CD4-positive, alpha-beta memory T cell (primary cell): Measurements from ENCODE around the gene PLPPR1. TPM values are rescaled to one million over a fixed set of nuclear protein-coding genes. Genes with fewer than 3 reads are reported as not detected.
"Not testable (repeated sequence)": the region's sequence is repeated elsewhere in the genome, so short reads cannot be mapped to it uniquely, and the experiment has no call there.

ENCODE experiments used
- CTCF ChIA-PET: fragments of 350-600 bp; sonication (Branson Sonifier 250); formaldehyde crosslinking; loops from one replicate; lab custom pipeline; 2021; ENCODE audit warnings: inconsistent platforms; ENCODE audit not compliant: partially characterized antibody; lab: Charles Lee
- POLR2A ChIA-PET: fragments of 350-600 bp; sonication (Branson Sonifier 250); formaldehyde crosslinking; loops from one replicate; lab custom pipeline; 2021; ENCODE audit not compliant: partially characterized antibody; lab: Charles Lee
- DNase-seq, 5 donors: peaks; one replicate each; pipeline versions ENCODE4 v3.0.0 to v3.0.0-alpha.2; 2020 to 2022; ENCODE audit warnings: mixed read lengths in 1 of 5
- H3K27ac ChIP-seq: one replicate; pipeline ENCODE4 v1.7.0; 2013; ENCODE audit warnings: low read depth, low read length
- H3K27me3 ChIP-seq: 2 replicates; pipeline ENCODE4 v1.7.0; 2013; ENCODE audit warnings: mild to moderate bottlenecking, low read length, moderate library complexity; ENCODE audit not compliant: insufficient read depth
- H3K36me3 ChIP-seq: 2 replicates; pipeline ENCODE4 v1.7.0; 2013; ENCODE audit warnings: mild to moderate bottlenecking, low read length, moderate library complexity; ENCODE audit not compliant: insufficient read depth
- H3K4me1 ChIP-seq: 2 replicates; pipeline ENCODE4 v1.7.0; 2013; ENCODE audit warnings: mild to moderate bottlenecking, low read length, moderate library complexity; ENCODE audit not compliant: insufficient read depth
- H3K4me3 ChIP-seq, 2 donors: one replicate each; pipeline ENCODE4 v1.7.0; 2013; ENCODE audit warnings: low read length in 2 of 2, mild to moderate bottlenecking in 1 of 2
- H3K9me3 ChIP-seq, 2 donors: one replicate each; pipeline ENCODE4 v1.7.0; 2013; ENCODE audit warnings: low read length in 2 of 2, control low read depth in 1 of 2; ENCODE audit not compliant: control insufficient read depth in 1 of 2
- H3K27ac Mint-ChIP-seq, 7 donors: one replicate each; pipeline ENCODE4 v1.8.0; 2020 to 2021; ENCODE audit warnings: mixed read lengths in 7 of 7, mild to moderate bottlenecking in 6 of 7, inconsistent platforms in 3 of 7, moderate library complexity in 3 of 7
- H3K27me3 Mint-ChIP-seq, 2 donors: one replicate each; pipeline ENCODE4 v1.8.0; 2020 to 2021; ENCODE audit warnings: mixed read lengths in 2 of 2
- H3K36me3 Mint-ChIP-seq, 2 donors: one replicate each; pipeline ENCODE4 v1.8.0; 2020 to 2021; ENCODE audit warnings: mixed read lengths in 2 of 2, inconsistent platforms in 1 of 2, mild to moderate bottlenecking in 1 of 2
- H3K4me1 Mint-ChIP-seq, 4 donors: one replicate each; pipeline ENCODE4 v1.8.0; 2020 to 2021; ENCODE audit warnings: mixed read lengths in 4 of 4, mild to moderate bottlenecking in 1 of 4
- H3K4me3 Mint-ChIP-seq, 8 donors: one replicate each; pipeline ENCODE4 v1.8.0; 2020 to 2021; ENCODE audit warnings: mixed read lengths in 8 of 8, mild to moderate bottlenecking in 7 of 8, moderate library complexity in 6 of 8, inconsistent platforms in 3 of 8
- H3K9me3 Mint-ChIP-seq, 8 donors: one replicate each; pipeline ENCODE4 v1.8.0; 2020 to 2021; ENCODE audit warnings: mixed read lengths in 8 of 8, mild to moderate bottlenecking in 5 of 8, inconsistent platforms in 3 of 8, moderate library complexity in 1 of 8
- intact Hi-C: fragments of 100-400 bp; cut with micrococcal nuclease; formaldehyde crosslinking; loops from one replicate; pipeline ENCODE4 v1.15.1; 2023
- polyA plus RNA-seq, 2 donors: library from polyadenylated mRNA; unstranded; fragments of 300-500 nt; fragmentation: Illumina TruSeq; gene quantifications; one replicate each; pipeline ENCODE4 v1.2.3, GENCODE V29; 2021
- total RNA-seq, 2 experiments: library from RNA; stranded (reverse); gene quantifications; one replicate each; pipeline ENCODE4 v1.2.3, GENCODE V29; 2021

The PLPPR1 gene
- total and polyA plus RNA-seq, 4 experiments from 2014 or later: not detected

DNA sequence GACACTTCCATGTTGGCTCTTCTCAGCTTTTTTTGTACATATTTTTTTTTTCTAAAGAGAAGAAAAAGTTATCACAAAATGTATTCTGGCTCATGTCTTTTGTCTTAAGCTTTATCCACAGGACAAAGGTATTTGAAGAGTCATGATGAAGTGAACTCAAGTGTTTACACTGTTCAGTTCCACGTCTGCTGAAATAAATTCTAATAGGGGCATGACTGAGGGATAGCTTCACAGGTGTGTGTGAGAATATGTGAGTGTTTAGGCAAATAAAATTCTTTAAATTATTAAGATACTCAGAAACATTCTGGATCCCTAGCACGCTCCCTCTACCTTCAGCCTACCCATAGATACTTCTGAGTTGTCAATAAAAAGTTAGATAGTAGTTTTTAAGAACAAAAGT is 296.5 kb downstream of the PLPPR1 start:
- Mint-ChIP-seq H3K4me3 (no peak overlapping the region), H3K27ac (no peak overlapping the region), H3K36me3 (no peaks in the 10 kb centered on the region), H3K9me3 (peaks cover 0 to 10% (median 5%) of the 10 kb centered on the region in 8 donors), H3K4me1 (no peaks in the 10 kb centered on the region), H3K27me3 (peaks cover 4 to 12% of the 10 kb centered on the region in 2 donors)
- no peaks in the 10 kb centered on the region for H3K4me1 ChIP-seq
- no peak for DNase-seq
- H3K27me3 ChIP-seq: no peaks in the 10 kb centered on the region
- no peaks in the 10 kb centered on the region for H3K36me3 ChIP-seq
- no peak overlapping the region for H3K27ac ChIP-seq
- POLR2A ChIA-PET: no interaction called here
- CTCF ChIA-PET: interaction anchor here (1.3 to 3.9 kb wide), 2 partner anchors 13 to 17 kb away, joined by 3 to 19 read pairs; no protein-coding TSS in a partner anchor
- H3K9me3 ChIP-seq: no peaks in the 10 kb centered on the region
- intact Hi-C loops: no loop called here
- H3K4me3 ChIP-seq: no peak overlapping the region

DNA sequence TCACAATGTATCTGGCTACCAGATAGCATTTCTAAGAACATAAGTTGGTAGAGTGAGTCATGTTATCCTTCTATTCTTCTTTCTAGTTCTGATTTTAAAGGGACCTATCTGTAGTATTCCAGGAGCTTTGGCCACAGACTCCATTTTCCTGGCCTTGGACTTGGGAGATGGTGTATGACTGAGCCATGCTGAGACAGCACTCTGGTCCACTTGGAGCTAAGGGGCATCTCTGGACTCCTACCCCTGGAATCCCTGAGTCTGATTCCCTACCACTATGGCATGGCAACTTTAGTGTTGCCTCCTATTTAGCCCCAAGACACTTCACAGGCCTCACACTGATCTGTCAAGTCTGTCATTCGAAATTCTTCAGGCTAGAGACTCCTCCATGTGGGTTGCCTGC is 297.5 kb downstream of the PLPPR1 start:
- CTCF ChIA-PET: interaction anchor here (1.1 to 1.3 kb wide), 2 partner anchors 14 to 18 kb away, joined by 3 read pairs; no protein-coding TSS in a partner anchor
- Histone ChIP-seq H3K9me3 (no peaks in the 10 kb centered on the region), H3K36me3 (no peaks in the 10 kb centered on the region), H3K4me3 (no peak overlapping the region), H3K27ac (no peak overlapping the region), H3K4me1 (no peaks in the 10 kb centered on the region), H3K27me3 (no peaks in the 10 kb centered on the region)
- no peak overlapping the region for H3K27ac Mint-ChIP-seq
- H3K27me3 Mint-ChIP-seq: peaks cover 4 to 8% of the 10 kb centered on the region in 2 donors
- intact Hi-C loops: no loop called here
- peaks cover 0 to 10% (median 5%) of the 10 kb centered on the region in 8 donors for H3K9me3 Mint-ChIP-seq
- H3K4me3 Mint-ChIP-seq: no peak overlapping the region
- H3K36me3 Mint-ChIP-seq: no peaks in the 10 kb centered on the region
- POLR2A ChIA-PET: no interaction called here
- no peaks in the 10 kb centered on the region for H3K4me1 Mint-ChIP-seq
- no peak for DNase-seq

DNA sequence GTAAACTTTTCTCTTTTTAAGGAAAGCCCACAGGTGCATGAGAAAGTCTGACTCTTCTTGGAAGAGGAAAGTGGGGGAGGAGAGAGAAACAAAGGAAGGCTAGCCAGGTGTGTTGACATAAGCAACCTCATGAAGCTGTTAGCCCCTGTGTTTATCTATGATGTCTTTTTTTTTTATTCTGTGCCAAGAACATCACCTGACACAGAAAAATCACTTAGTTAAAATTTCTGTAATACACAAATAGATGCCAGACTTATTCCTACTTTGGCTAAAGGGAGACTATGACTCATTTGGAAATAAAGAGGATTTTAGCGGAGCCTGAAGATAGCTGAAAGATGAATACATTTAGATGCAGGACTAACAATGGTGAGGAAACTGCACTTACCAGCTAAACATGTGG is 298.0 kb downstream of the PLPPR1 start:
- no peaks in the 10 kb centered on the region for H3K36me3 ChIP-seq
- H3K4me3 ChIP-seq: no peak overlapping the region
- no peak for DNase-seq
- ChIA-PET CTCF (interaction anchor here (1.1 kb wide), 1 partner anchor 15 kb away, joined by 3 read pairs; no protein-coding TSS in a partner anchor), POLR2A (no interaction called here)
- Mint-ChIP-seq H3K4me3 (no peak overlapping the region), H3K9me3 (peaks cover 0 to 10% (median 5%) of the 10 kb centered on the region in 8 donors), H3K27me3 (peaks cover 2 to 10% of the 10 kb centered on the region in 2 donors), H3K36me3 (no peaks in the 10 kb centered on the region), H3K4me1 (no peaks in the 10 kb centered on the region), H3K27ac (no peak overlapping the region)
- no peaks in the 10 kb centered on the region for H3K9me3 ChIP-seq
- H3K27me3 ChIP-seq: no peaks in the 10 kb centered on the region
- H3K27ac ChIP-seq: no peak overlapping the region
- H3K4me1 ChIP-seq: no peaks in the 10 kb centered on the region
- intact Hi-C loops: no loop called here

GRCh38 chr9:101327422-101327909 is 298.9 kb downstream of the PLPPR1 start:
- H3K4me3 ChIP-seq, CTCF ChIA-PET, H3K4me1 Mint-ChIP-seq, POLR2A ChIA-PET, H3K4me3 Mint-ChIP-seq, H3K4me1 ChIP-seq, H3K27me3 ChIP-seq, H3K36me3 ChIP-seq, intact Hi-C loops, H3K9me3 Mint-ChIP-seq, H3K27me3 Mint-ChIP-seq, DNase-seq, H3K27ac ChIP-seq, H3K27ac Mint-ChIP-seq, H3K9me3 ChIP-seq, H3K36me3 Mint-ChIP-seq: not testable (repeated sequence)

DNA sequence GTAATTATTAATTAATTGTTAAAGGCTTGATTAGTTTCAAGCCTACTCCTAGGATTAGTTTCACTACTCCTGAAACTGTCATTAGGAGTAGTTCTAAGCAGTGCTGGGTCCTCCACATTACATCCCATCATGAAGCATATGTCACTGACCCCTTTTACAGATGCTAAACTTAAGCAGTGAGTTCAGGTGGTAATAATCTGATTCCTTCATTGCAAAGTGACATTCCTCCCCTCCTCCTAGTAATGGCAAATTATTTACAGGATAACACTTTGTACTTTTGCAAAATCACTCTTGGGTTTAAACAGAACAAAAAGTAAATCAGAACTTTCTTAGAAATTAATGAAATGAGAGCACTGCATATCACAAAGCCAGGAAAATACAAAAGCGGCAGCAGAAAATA is 303.8 kb downstream of the PLPPR1 start:
- Histone ChIP-seq H3K4me3 (no peak overlapping the region), H3K27ac (no peak overlapping the region), H3K9me3 (no peaks in the 10 kb centered on the region), H3K4me1 (no peaks in the 10 kb centered on the region), H3K36me3 (no peaks in the 10 kb centered on the region), H3K27me3 (no peaks in the 10 kb centered on the region)
- CTCF ChIA-PET: no interaction called here
- POLR2A ChIA-PET: no interaction called here
- Mint-ChIP-seq H3K4me1 (no peaks in the 10 kb centered on the region), H3K27me3 (peaks cover 2 to 3% of the 10 kb centered on the region in 2 donors), H3K36me3 (no peaks in the 10 kb centered on the region), H3K27ac (no peak overlapping the region), H3K4me3 (no peak overlapping the region), H3K9me3 (peaks cover 0 to 6% (median 3%) of the 10 kb centered on the region in 8 donors)
- intact Hi-C loops: no loop called here
- no peak for DNase-seq

DNA sequence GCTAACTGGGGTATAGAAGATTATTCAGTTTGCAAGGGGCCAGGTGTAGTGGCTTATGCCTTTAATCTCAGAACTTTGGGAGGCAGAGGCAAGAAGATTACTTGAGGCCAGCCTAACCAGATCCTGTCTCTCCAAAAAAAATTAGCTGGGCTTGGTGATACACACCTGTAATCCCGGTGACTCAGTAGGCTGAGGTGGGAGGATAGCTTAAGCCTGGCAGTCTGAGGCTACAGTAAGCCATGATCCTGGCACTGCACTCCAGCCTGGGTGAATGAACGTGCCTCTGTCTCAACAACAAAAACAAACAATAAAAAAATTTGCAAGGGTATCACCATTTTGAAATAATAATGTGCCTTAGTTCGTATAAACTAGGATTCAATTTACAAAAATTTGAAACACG is 305.0 kb downstream of the PLPPR1 start:
- intact Hi-C loops: no loop called here
- Histone ChIP-seq H3K27me3 (no peaks in the 10 kb centered on the region), H3K4me3 (no peak overlapping the region), H3K36me3 (no peaks in the 10 kb centered on the region), H3K9me3 (no peaks in the 10 kb centered on the region), H3K27ac (no peak overlapping the region), H3K4me1 (no peaks in the 10 kb centered on the region)
- H3K9me3 Mint-ChIP-seq: peaks cover 0 to 4% (median 0%) of the 10 kb centered on the region in 8 donors
- DNase-seq: no peak
- CTCF ChIA-PET: no interaction called here
- H3K27me3 Mint-ChIP-seq: peaks cover 2 to 3% of the 10 kb centered on the region in 2 donors
- no peaks in the 10 kb centered on the region for H3K4me1 Mint-ChIP-seq
- POLR2A ChIA-PET: no interaction called here
- H3K4me3 Mint-ChIP-seq: no peak overlapping the region
- H3K27ac Mint-ChIP-seq: no peak overlapping the region
- H3K36me3 Mint-ChIP-seq: no peaks in the 10 kb centered on the region

DNA sequence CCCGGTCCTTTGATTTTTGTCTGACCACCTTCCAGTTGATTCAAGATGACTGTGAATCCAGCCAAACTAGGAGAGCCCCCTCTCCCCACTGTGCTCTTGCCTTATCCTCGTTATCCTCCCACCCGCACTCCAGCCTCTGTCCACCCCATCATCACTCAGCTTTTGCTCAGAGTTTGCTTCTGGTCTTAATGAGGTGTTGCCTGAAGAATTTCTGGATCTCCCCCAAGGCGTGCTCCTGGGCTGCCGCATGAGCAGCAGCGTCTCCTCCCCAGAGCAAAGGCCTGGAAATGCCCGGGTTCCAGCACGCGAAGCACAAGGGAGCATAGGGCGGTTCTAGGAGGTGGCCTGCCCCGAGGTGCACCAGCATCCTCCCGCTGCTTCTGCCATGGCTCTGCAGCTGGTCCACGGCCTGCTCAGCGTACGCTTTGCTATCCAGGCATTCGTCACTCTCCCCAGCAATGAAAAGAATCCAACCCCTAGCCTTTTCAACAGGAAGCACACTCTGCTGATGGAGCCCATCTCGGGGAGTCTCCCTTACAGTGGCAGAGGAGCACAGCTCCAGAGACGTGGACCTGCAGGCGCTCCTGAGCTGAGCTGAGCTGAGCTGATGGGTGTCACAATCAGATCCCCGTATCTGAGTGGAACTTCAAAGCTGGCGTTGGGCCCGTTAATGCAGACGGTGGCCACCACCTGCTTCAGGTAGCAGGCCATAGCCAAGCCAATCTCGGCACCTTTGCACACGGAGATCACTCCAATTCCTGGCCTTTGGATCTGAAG is 305.6 kb downstream of the PLPPR1 start:
- H3K9me3 ChIP-seq: no peaks in the 10 kb centered on the region
- ChIA-PET POLR2A (no interaction called here), CTCF (interaction anchor here (1.6 kb wide), 1 partner anchor 22 kb away, joined by 4 read pairs; no protein-coding TSS in a partner anchor)
- peaks cover 0 to 4% (median 0%) of the 10 kb centered on the region in 8 donors for H3K9me3 Mint-ChIP-seq
- H3K36me3 Mint-ChIP-seq: no peaks in the 10 kb centered on the region
- intact Hi-C loops: no loop called here
- peaks cover 2 to 3% of the 10 kb centered on the region in 2 donors for H3K27me3 Mint-ChIP-seq
- H3K27ac ChIP-seq: no peak overlapping the region
- no peaks in the 10 kb centered on the region for H3K36me3 ChIP-seq
- no peaks in the 10 kb centered on the region for H3K27me3 ChIP-seq
- no peak overlapping the region for H3K4me3 ChIP-seq
- no peaks in the 10 kb centered on the region for H3K4me1 ChIP-seq
- no peak overlapping the region for H3K4me3 Mint-ChIP-seq
- H3K27ac Mint-ChIP-seq: no peak overlapping the region
- H3K4me1 Mint-ChIP-seq: no peaks in the 10 kb centered on the region
- no peak for DNase-seq
